A549 (cell line): ENCODE results near the gene TBC1D22A. TPM values are rescaled to one million over a fixed set of nuclear protein-coding genes. Genes with fewer than 3 reads are reported as not detected.
A peak's percentile ranks its signal among the peaks of the same experiment; 100 is the strongest.

Experiments used
- ATAC-seq, 2 experiments: fragments of 200-7000 bp in 1 of 2; fragments of >200 bp in 1 of 2; cut with Nextera tagmentation in 1 of 2; cut with Tn5 transposase in 1 of 2; 3 replicates each; pipeline versions ENCODE4 v1.8.0 to v1.9.1; 2018 to 2020; ENCODE audit warnings: mild to moderate bottlenecking in 1 of 2, moderate library complexity in 1 of 2
- CTCF ChIA-PET: fragments of 300-600 bp; sonication (Branson Sonifier 250); formaldehyde crosslinking; extraction: SDS; loops from one replicate; lab custom pipeline; 2021; ENCODE audit warnings: antibody characterized with exemption, inconsistent platforms; lab: Yijun Ruan, JAX
- POLR2A ChIA-PET: fragments of 350-600 bp; formaldehyde crosslinking; extraction: SDS; loops from one replicate; lab custom pipeline; 2021; ENCODE audit warnings: antibody characterized with exemption, inconsistent platforms; lab: Yijun Ruan, JAX
- DNase-seq, 2 experiments: peaks; one replicate each; pipeline versions ENCODE4 v3.0.0 to v3.0.0-alpha.2; 2011 to 2016; ENCODE audit warnings: low read depth in 1 of 2, low spot score in 1 of 2
- FAIRE-seq: peaks from 2 replicates; lab custom pipeline; 2011; peaks lifted over from hg19 to GRCh38; lab: Jason Lieb, UNC
- H3K27ac ChIP-seq, 2 experiments: fragments of >200 bp; sonication (Bioruptor Twin); formaldehyde crosslinking; 3 replicates each; pipeline ENCODE4 v1.5.1; 2016 to 2017
- H3K4me1 ChIP-seq: fragments of >200 bp; sonication (Bioruptor Twin); formaldehyde crosslinking; 3 replicates; pipeline ENCODE4 v1.6.1; 2016
- H3K4me2 ChIP-seq: fragments of >200 bp; sonication (Bioruptor Twin); formaldehyde crosslinking; 3 replicates; pipeline ENCODE4 v1.6.1; 2016
- H3K4me3 ChIP-seq: fragments of >200 bp; sonication (Bioruptor Twin); formaldehyde crosslinking; 3 replicates; pipeline ENCODE4 v1.5.1; 2016
- H3K9me3 ChIP-seq: fragments of >200 bp; sonication (Bioruptor Twin); formaldehyde crosslinking; 3 replicates; pipeline ENCODE4 v1.6.1; 2016
- ATOH8 ChIP-seq: fragments of 250-450 bp; sonication (Bioruptor Pico); IDR thresholded peaks from 2 replicates; pipeline ENCODE4 v1.5.0; 2020; ENCODE audit warnings: low read depth, mild to moderate bottlenecking, moderate library complexity
- BHLHE40 ChIP-seq: IDR thresholded peaks from 2 replicates; pipeline ENCODE4 v1.6.1; 2012; ENCODE audit warnings: low read depth, low read length, inconsistent platforms
- CBX2 ChIP-seq: fragments of 200-600 bp; sonication (generic); IDR thresholded peaks from 2 replicates; pipeline ENCODE4 v1.6.1; 2016; ENCODE audit warnings: low read depth, mild to moderate bottlenecking, borderline replicate concordance
- CEBPB ChIP-seq, 2 experiments: fragments of >200 bp in 1 of 2; sonication (Bioruptor Twin) in 1 of 2; formaldehyde crosslinking in 1 of 2; IDR thresholded peaks; 2 replicates each; pipeline ENCODE4 v1.6.1; 2012 to 2016
- CHD2 ChIP-seq: fragments of 150-350 bp; IDR thresholded peaks from 2 replicates; pipeline ENCODE4 v1.6.1; 2014; ENCODE audit warnings: low read length; ENCODE audit not compliant: partially characterized antibody
- CTCF ChIP-seq: fragments of >200 bp; sonication (Bioruptor Twin); formaldehyde crosslinking; IDR thresholded peaks from 3 replicates; pipeline ENCODE4 v1.5.1; 2016
- HDAC2 ChIP-seq: fragments of 200-600 bp; sonication (generic); IDR thresholded peaks from 2 replicates; pipeline ENCODE4 v1.6.1; 2016
- HES2 ChIP-seq: fragments of >200 bp; sonication (Bioruptor Twin); formaldehyde crosslinking; IDR thresholded peaks from 2 replicates; pipeline ENCODE4 v1.6.1; 2016
- HOXB13 ChIP-seq: fragments of 250-450 bp; sonication (Bioruptor Pico); IDR thresholded peaks from 2 replicates; pipeline ENCODE4 v1.5.0; 2020; ENCODE audit warnings: low read depth, mild to moderate bottlenecking, moderate library complexity
- HOXB5 ChIP-seq: fragments of 250-450 bp; sonication (Bioruptor Pico); IDR thresholded peaks from 2 replicates; pipeline ENCODE4 v1.5.0; 2020; ENCODE audit warnings: mild to moderate bottlenecking, moderate library complexity
- JUNB ChIP-seq: fragments of >200 bp; sonication (Bioruptor Twin); formaldehyde crosslinking; IDR thresholded peaks from 2 replicates; pipeline ENCODE4 v1.6.1; 2016
- KDM1A ChIP-seq: fragments of 200-600 bp; sonication (generic); IDR thresholded peaks from 2 replicates; pipeline ENCODE4 v1.6.1; 2016; ENCODE audit warnings: low read depth, mild to moderate bottlenecking
- KDM5A ChIP-seq: fragments of 200-600 bp; sonication (generic); IDR thresholded peaks from 2 replicates; pipeline ENCODE4 v1.6.1; 2016; ENCODE audit warnings: antibody characterized with exemption, mild to moderate bottlenecking
- MAX ChIP-seq: IDR thresholded peaks from 2 replicates; pipeline ENCODE4 v1.6.1; 2012
- MYC ChIP-seq: IDR thresholded peaks from 2 replicates; pipeline ENCODE4 v1.6.1; 2012; ENCODE audit warnings: mild to moderate bottlenecking, inconsistent platforms, low read length, improper control_type of control experiment, borderline replicate concordance
- NPAS2 ChIP-seq: fragments of 250-450 bp; sonication (Bioruptor Pico); IDR thresholded peaks from 2 replicates; pipeline ENCODE4 v1.8.0; 2022; ENCODE audit warnings: mild to moderate bottlenecking, moderate library complexity, borderline replicate concordance
- PHF8 ChIP-seq: fragments of 200-600 bp; sonication (generic); IDR thresholded peaks from 2 replicates; pipeline ENCODE4 v1.6.1; 2016; ENCODE audit warnings: low read depth, mild to moderate bottlenecking, antibody characterized with exemption, moderate library complexity, borderline replicate concordance
- POLR2A ChIP-seq: IDR thresholded peaks from 2 replicates; pipeline ENCODE4 v1.6.1; 2012; ENCODE audit warnings: mild to moderate bottlenecking, low read length
- REST ChIP-seq: fragments of 200-600 bp; sonication (generic); IDR thresholded peaks from 2 replicates; pipeline ENCODE4 v1.6.1; 2016; ENCODE audit warnings: antibody characterized with exemption, mild to moderate bottlenecking, moderate library complexity
- SREBF2 ChIP-seq: fragments of 450-650 bp; IDR thresholded peaks from 2 replicates; pipeline ENCODE4 v1.6.1; 2014; ENCODE audit warnings: mild to moderate bottlenecking, moderate library complexity
- TFCP2L1 ChIP-seq: fragments of 250-450 bp; sonication (Bioruptor Pico); IDR thresholded peaks from 2 replicates; pipeline ENCODE4 v1.5.0; 2021; ENCODE audit warnings: mild to moderate bottlenecking
- TP53 ChIP-seq: fragments of 250-450 bp; sonication (Bioruptor Pico); IDR thresholded peaks from 2 replicates; pipeline ENCODE4 v1.5.0; 2021; ENCODE audit warnings: mild to moderate bottlenecking, moderate library complexity
- ZFP36 ChIP-seq: fragments of 450-650 bp; IDR thresholded peaks from 2 replicates; pipeline ENCODE4 v1.6.1; 2014; ENCODE audit warnings: borderline replicate concordance; ENCODE audit not compliant: partially characterized antibody
- ZNF302 ChIP-seq: fragments of 250-450 bp; sonication (Bioruptor Pico); IDR thresholded peaks from 2 replicates; pipeline ENCODE4 v1.9.0; 2021; ENCODE audit warnings: inconsistent platforms, mild to moderate bottlenecking, moderate library complexity
- WGBS: methylation state at CpG from one replicate; pipeline ENCODE4 v1.1.6; 2017; ENCODE audit errors: missing lambda C conversion rate; 5-methylcytosine and 5-hydroxymethylcytosine counted together
- polyA plus RNA-seq, 4 experiments: library from polyadenylated mRNA; depleted of rRNA in 3 of 4; stranded (reverse); fragments of >200 nt; fragmentation: RNase III in 1 of 4; extraction: RNeasy Plus Mini Kit Qiagen cat#74134 plus additional on column Dnase treatment in 1 of 4; gene quantifications; 2 replicates in 3 of 4; 3 replicates in 1 of 4; pipeline ENCODE4 v1.2.3, GENCODE V29; 2011 to 2017
- TF ChIP-seq, protein P1 (sequence below): IDR thresholded peaks from 2 replicates; pipeline ENCODE4 v1.6.1; 2012; ENCODE audit warnings: low read depth, borderline replicate concordance
- TF ChIP-seq, protein P2 (sequence below): fragments of 450-650 bp; IDR thresholded peaks from 2 replicates; pipeline ENCODE4 v1.6.1; 2014; ENCODE audit warnings: antibody characterized with exemption

TBC1D22A gene
- polyA plus RNA-seq, 2 of the 4 experiments (the other 2 are of a cell fraction): 8.9 to 10.8 TPM

DNA sequence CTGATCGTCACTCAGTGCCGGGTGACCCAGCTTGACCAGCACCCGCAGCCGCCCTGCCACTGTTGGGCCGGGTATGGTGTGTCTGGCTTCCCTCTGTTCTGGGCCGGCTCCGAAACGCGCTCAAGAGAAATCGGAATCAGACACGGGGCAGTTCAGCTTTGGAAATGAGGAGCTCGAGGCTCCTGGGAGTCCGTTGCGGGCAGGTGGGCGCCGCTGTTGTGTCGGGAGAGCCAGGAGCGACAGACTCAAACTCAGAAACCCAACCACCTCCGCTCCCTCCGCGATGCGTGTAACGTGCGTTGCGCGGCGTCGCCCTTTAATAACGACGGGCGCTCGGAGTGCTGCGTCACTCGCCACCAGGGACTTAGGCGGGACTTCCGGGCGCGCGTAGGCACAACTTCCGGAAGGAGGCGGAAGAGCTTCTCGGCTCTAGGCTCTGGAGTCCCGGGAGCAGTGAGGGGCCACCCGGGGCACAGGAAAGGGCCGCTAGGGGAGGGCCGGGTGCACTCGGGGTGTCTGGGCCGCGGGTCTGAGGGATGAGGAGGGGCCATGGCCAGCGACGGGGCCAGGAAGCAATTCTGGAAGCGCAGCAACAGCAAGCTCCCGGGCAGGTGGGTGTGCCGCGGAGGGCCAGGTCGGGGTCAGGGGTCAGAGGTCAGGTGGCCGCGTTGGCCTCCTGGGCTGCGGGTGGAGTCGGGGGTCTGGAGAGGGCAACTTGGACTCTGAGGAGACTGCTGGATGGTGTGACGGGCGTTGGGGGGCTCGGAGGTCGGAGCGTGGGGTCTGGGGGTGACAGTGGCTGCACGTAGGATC lies at the start of gene TBC1D22A (continued):
- TF ChIP-seq CTCF (no peak), MYC (peak; percentile 83), PHF8 (peak; percentile 74), TFCP2L1 (CRISPR knock-in tag) (no peak), ATOH8 (CRISPR knock-in tag) (no peak), HES2 (no peak), KDM1A (no peak), CBX2 (no peak), MAX (peak; percentile 90), ZFP36 (no peak), POLR2A (peak; percentile 95), NPAS2 (CRISPR knock-in tag) (no peak), HOXB5 (CRISPR knock-in tag) (no peak), TP53 (no peak)

- H3K4me3 ChIP-seq: no peak overlapping the region
- H3K4me2 ChIP-seq: no peak overlapping the region
- DNase-seq: no peak
- H3K27ac ChIP-seq: no peak overlapping the region
- ChIA-PET CTCF (no interaction called here), POLR2A (no interaction called here)
- no peaks in the 10 kb centered on the region for H3K9me3 ChIP-seq
- TF ChIP-seq HDAC2 (no peak), CEBPB (IDR thresholded peaks at IDR 0.05) (no peak), REST (no peak), HOXB13 (CRISPR knock-in tag) (no peak), PHF8 (no peak), SREBF2 (no peak), BHLHE40 (no peak), ZFP36 (no peak), JUNB (no peak), CHD2 (no peak), MYC (no peak), ZNF302 (CRISPR knock-in tag) (no peak), KDM5A (no peak)
- TF ChIP-seq, protein P1, sequence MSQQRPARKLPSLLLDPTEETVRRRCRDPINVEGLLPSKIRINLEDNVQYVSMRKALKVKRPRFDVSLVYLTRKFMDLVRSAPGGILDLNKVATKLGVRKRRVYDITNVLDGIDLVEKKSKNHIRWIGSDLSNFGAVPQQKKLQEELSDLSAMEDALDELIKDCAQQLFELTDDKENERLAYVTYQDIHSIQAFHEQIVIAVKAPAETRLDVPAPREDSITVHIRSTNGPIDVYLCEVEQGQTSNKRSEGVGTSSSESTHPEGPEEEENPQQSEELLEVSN: no peak
- TF ChIP-seq, protein P2, sequence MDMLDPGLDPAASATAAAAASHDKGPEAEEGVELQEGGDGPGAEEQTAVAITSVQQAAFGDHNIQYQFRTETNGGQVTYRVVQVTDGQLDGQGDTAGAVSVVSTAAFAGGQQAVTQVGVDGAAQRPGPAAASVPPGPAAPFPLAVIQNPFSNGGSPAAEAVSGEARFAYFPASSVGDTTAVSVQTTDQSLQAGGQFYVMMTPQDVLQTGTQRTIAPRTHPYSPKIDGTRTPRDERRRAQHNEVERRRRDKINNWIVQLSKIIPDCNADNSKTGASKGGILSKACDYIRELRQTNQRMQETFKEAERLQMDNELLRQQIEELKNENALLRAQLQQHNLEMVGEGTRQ: no peak
- TF ChIP-seq, all 56 proteins: peak for 0
- WGBS: 82% methylated on average over 4 of the region's 4 CpGs
- H3K4me1 ChIP-seq: no peaks in the 10 kb centered on the region
- ATAC-seq (no peak), FAIRE-seq (no peak)
These were observed 47.9 kb upstream of the TBC1D22A start for GRCh38 chr22:46714550-46714949.
